ENCODE data around the gene RP9.
A peak's percentile ranks its signal among the peaks of the same experiment; 100 is the strongest.

DNA sequence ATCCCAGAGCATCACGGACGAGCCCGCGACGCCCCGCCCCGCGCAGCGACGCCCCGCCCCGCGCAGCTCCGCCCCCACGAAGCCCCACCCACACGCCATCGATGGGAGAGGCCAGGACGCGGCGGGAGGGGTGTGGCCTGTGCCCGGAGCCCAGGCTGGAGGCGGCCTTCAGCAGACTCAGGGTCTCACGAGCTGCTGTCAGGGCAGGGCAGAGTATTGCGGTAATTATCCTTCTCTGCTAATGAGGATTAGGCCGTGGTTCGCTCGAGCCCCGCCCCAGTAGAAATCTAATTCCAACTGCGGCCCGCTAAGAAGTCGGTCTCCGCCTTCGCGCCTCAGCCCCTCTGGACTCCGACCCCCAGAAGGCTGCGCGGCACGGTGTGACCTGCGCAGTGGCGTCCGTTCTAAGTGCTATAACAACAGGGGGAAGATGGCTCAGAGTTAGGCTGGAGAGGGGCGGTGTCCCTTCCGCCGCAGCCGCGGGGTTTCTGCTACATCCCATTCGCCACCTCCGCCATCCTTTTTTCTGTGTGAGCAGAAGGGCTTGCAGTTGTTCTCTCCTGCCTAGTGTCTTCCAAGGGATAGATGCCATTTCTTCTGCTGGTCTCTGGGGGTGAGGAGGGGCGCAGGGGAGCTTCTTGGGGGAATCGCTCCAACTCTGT, 46.3 kb downstream of the RP9 start:
- TF ChIP-seq, protein P1, sequence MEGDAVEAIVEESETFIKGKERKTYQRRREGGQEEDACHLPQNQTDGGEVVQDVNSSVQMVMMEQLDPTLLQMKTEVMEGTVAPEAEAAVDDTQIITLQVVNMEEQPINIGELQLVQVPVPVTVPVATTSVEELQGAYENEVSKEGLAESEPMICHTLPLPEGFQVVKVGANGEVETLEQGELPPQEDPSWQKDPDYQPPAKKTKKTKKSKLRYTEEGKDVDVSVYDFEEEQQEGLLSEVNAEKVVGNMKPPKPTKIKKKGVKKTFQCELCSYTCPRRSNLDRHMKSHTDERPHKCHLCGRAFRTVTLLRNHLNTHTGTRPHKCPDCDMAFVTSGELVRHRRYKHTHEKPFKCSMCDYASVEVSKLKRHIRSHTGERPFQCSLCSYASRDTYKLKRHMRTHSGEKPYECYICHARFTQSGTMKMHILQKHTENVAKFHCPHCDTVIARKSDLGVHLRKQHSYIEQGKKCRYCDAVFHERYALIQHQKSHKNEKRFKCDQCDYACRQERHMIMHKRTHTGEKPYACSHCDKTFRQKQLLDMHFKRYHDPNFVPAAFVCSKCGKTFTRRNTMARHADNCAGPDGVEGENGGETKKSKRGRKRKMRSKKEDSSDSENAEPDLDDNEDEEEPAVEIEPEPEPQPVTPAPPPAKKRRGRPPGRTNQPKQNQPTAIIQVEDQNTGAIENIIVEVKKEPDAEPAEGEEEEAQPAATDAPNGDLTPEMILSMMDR (IDR thresholded peaks at IDR 0.05) = no peak
- peak; percentile 50 to 60 for TF ChIP-seq POLR2A (IDR thresholded peaks at IDR 0.05)

All from Peyer's patch (tissue), 4 donors.